Activated CD8-positive, alpha-beta memory T cell treated with anti-CD3 and anti-CD28 coated beads, Interleukin-2, amount 50 U/mL, for 1 hour (primary cell): ENCODE results near the gene ARHGAP31.
A peak's percentile ranks its signal among the peaks of the same experiment; 100 is the strongest.
"Not testable (repeated sequence)": the region's sequence is repeated elsewhere in the genome, so short reads cannot be mapped to it uniquely, and the experiment has no call there.

ENCODE experiments used
- DNase-seq: peaks from one replicate; pipeline ENCODE4 v3.0.0-alpha.2; 2020; ENCODE audit errors: extremely low read depth

ARHGAP31 gene

GRCh38 chr3:119351581-119351980, 57.4 kb downstream of the ARHGAP31 start:
- DNase-seq = no peak

DNA sequence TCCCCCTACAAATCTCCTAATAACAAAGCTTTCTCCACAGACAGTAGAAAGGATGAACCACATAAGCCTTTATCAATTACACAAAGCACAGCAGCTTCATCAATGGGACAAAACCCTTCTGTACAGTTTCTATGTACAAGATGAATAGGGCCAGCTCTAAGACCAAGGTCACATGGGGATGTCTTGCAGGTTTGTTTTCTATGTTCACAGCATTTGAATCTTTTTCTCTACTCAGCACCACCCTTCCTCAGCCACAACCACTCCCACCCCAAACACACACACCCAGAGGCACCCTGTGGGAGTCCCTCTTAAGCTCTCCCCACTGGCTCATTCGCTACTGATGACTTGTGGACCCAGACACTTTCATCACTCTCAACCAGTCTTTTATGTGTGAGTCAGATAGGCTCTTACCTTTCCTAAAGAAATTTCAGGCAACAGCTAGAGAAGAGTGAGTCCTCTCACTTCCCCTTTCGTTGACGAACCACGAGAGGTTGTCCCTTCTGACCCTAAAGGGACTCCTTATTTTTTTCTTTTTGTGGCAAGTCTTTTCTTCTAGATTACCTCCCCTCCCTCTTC, 57.9 kb downstream of the ARHGAP31 start:
- DNase-seq = peak; percentile 27

- no peak for DNase-seq
These were observed 58.8 kb downstream of the ARHGAP31 start for GRCh38 chr3:119352863-119353527.

DNA sequence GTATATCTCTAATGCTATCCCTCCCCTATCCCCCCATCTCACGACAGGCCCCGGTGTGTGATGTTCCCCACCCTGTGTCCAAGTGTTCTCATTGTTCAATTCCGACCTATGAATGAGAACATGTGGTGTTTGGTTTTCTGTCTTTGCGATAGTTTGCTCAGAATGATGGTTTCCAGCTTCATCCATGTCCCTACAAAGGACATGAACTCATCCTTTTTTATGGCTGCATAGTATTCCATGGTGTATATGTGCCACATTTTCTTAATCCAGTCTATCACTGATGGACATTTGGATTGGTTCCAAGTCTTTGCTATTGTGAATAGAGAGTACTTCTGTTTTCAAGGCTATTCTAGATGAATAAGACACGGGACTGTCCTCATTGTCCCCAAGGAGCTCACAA, 61.4 kb downstream of the ARHGAP31 start:
- not testable (repeated sequence) for DNase-seq

- DNase-seq = no peak
These were observed 62.5 kb downstream of the ARHGAP31 start for GRCh38 chr3:119356646-119357045.

DNA sequence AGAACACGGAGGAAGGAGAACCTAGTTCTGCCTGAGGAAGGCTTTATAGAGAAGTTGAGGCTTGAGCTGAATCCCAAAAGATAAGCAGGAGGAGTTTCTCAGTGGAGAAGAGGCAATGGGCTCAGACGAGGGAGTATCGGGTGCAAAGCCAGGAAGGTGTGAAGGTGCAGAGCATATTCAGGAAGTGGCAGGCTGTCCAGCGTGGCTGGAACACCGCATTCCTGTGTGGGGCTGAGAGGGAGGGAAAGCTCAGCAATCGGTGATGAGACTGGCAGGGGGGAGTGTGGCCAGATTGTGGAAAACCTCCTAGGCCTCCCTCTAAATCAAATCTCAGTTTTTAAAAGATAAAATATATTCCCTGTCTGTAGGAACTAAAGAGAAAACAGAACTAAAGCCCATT, 63.0 kb downstream of the ARHGAP31 start:
- no peak for DNase-seq

DNA sequence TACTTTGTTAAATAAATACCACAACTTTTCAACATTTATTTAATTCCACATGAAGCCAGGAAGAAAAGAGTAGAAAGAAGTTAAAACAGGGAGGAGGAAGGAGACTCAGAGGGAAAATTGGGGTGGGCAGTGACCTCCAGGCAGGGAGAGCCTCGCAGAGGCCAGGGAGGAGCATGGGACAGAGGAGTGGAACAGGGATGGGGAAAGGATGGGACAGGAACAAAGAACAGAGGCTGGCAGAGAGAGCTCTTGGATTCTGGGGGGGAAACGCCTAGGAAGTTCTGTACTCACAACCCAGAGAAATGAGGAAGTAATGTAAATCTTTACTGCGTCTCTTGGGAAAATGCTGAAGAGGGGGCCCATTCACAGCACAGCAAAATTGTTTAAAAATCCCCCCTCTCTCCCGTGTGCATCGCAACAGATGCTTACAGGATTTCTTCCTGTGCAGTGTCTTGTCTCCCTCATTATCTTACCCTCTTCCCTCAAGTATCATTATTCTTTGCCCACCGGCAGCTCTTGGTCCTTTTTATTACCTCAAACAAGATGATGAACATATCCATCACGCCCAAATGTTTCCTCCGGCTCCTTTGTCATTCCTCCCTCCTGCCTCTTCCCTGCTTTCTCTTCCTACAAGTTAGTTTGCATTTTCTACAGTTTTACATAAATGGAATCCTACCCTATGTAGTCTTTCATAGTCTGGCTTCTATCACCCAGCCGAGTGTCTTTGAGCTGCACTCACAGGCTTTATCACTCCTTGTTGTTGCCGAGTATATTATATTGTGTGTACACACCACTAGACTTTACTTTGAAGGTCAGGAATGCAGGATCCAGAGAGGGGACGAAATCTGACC, 65.5 kb downstream of the ARHGAP31 start:
- no peak for DNase-seq

DNA sequence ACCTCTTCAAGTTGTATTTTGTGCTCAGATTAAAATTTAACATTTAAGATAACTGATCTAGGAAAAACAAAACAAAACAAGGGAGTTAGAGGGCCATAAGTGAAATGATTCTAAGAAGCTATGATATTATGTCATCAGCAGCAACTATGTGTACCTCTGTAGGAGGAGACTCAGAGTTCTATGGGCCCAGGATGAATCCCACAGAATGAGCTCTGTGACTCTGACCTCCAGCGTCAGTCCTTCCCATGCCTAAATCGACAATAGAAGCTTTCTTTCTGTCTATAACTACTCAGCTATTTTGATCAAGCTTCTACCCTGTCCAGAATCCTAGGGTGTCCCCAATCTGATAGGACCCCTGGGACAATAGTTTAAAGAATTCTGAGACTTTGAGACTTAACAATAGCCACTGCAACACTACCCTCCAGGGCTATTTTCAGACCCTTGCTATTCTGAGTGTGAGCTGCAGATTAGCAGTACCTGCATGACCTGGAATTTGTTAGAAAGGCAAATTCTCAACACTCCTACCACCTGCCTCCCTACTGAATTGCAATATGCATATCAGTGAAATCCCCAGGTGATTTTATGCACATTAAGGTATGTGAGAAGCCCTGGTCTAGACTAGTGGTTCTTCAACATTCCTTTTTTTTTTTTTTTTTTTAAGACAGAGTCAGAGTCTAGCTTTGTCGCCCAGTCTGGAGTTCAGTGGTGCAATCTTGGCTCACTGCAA, 66.7 kb downstream of the ARHGAP31 start:
- no peak for DNase-seq

DNA sequence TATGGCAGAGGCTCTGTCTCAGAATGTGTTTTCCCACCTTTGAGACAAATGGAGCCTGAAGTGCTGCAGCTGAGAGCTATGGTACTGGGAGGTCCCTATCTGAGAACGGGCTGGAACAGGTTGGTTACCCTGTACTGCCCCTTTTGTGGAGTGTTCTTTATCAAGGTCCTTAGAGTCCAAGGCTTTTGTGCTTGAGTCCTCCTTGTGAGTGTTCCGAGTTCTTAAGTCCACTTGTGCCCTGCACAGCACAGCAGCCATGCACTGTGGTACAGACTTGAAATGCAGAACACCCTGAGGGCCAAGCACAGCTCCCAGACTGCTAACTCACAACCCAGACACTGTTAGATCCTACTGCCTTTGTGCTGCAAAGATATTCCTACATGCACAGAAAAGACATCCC, 67.8 kb downstream of the ARHGAP31 start:
- no peak for DNase-seq

- DNase-seq = no peak
These were observed 69.0 kb downstream of the ARHGAP31 start for GRCh38 chr3:119362940-119363725.

GRCh38 chr3:119364401-119364800, 70.2 kb downstream of the ARHGAP31 start:
- DNase-seq = no peak

DNA sequence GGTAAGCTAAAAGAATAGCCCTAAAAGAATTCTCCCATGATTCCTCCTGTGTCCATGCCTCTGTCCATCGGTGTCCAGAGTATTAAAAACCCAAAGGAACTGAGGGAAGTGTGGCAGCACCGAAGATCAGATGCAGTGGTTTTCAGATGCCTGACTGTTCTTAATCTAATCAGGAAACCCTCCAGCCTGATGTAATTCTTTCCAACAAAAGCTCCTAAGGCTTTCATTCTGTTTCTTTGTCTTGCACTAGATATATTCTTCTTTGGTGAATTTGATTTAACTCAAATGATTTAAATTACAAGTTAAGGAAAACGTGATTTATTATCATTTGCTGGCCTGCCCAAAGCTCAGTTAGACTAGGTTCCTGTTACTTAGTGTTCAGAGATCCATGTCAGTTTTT, 71.2 kb downstream of the ARHGAP31 start:
- DNase-seq = no peak

- no peak for DNase-seq
These were observed 72.8 kb downstream of the ARHGAP31 start for GRCh38 chr3:119367000-119367399.

GRCh38 chr3:119368298-119368697, 74.1 kb downstream of the ARHGAP31 start:
- no peak for DNase-seq

GRCh38 chr3:119371786-119372185, 77.6 kb downstream of the ARHGAP31 start:
- DNase-seq = not testable (repeated sequence)

GRCh38 chr3:119375106-119375505, 80.9 kb downstream of the ARHGAP31 start:
- DNase-seq = no peak

DNA sequence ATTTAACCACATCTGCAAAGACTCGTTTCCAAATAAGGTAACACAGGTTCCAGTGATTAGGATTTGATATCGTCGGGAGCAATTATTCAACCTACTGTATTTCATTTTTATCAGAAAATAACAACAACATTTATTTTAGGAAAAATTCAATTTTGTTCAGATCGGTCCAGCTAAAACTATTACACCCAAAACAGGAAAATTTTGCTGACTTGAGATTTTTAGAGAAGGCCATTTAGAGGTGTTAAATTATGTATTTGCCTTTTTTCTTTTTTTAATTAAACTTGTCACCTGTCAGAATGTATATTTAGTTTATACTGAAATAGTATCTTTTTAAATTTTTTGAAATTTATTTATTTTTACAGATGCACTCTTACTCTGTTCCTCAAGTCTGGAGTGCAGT, 81.3 kb downstream of the ARHGAP31 start:
- no peak for DNase-seq

DNA sequence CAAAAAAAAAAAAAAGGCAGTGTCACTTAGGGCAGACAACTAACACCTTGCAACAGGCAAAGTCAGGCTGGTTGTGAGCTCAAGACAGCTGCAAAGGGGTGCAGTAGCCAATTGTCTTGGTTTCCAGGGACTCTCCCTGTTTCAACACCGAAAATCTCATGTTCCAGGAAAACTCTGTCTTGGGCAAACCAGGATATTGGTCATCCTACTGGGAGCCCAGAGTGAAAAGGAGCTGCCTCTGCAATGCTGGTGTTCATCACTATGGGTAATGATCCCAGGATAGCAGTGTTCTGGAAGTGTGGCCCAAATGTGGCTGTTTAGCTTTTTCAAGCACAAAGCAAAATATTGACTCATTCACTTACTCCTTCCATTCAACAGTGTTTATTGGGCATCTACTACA, 82.6 kb downstream of the ARHGAP31 start:
- DNase-seq = no peak

- no peak for DNase-seq
These were observed 84.1 kb downstream of the ARHGAP31 start for GRCh38 chr3:119378259-119378803.

DNA sequence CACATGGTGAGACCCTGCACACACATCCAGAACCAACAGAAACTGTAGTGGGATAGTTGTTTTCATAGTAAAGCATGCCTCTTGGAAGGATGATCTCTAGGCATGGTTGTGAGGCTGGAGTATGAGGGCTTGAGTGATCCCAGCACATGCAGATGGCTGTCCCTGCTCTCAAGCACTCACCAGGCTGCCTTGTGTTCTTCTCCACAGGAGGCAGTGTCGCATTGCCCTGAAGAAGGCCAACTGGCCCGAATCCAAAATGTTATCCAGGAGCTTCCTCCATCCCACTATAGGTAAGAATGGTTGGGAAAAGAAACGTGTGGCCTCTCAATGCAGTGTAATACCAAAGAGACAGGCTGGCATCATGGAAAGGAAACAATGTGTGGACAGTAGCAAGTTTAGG, 86.5 kb downstream of the ARHGAP31 start:
- DNase-seq = no peak

- DNase-seq = no peak
These were observed 88.0 kb downstream of the ARHGAP31 start for GRCh38 chr3:119382134-119382533.
